ENCODE data around the gene MACROD2. TPM values are rescaled to one million over a fixed set of nuclear protein-coding genes. Genes with fewer than 3 reads are reported as not detected.
A peak's percentile ranks its signal among the peaks of the same experiment; 100 is the strongest.
"Not testable (repeated sequence)": the region's sequence is repeated elsewhere in the genome, so short reads cannot be mapped to it uniquely, and the experiment has no call there.

Gene MACROD2
- polyA plus RNA-seq, 3 donors: 12.8 to 13.4 (median 13.2) TPM

DNA sequence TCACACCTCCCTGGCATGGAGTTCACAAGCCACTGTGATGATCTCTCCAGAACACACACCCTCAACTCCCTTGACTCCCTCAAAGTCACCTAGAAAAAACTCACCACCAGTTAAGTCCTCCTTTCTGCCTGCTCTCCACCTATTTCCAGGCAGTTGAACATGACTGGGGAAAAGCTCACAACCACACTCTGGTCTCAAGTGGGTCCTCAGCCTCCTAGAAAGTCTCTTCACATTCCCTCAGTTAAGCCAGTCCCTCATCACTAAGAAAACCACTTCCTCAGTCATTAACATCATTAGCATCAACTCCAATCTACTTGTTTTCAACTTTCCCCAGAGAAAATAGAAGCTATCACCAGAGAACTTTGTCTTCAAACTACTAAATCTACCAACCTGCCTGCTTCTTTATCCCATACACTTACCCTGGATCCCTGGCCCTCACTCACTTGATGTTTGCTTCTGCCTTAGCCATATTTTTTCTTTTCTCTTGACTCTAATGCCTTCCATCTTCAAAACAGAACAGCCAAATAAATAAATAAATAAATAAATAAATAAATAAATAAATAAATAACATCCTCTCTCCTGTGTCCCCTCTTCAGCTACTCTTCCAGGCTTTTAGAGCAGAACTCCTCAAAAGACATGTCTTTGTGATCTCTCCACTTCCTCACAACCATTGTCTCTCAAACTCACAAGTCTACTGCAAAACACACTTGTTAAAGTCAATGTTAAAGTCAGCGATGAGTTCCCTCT is 1084.5 kb downstream of the MACROD2 start:
- no peak for DNase-seq

DNA sequence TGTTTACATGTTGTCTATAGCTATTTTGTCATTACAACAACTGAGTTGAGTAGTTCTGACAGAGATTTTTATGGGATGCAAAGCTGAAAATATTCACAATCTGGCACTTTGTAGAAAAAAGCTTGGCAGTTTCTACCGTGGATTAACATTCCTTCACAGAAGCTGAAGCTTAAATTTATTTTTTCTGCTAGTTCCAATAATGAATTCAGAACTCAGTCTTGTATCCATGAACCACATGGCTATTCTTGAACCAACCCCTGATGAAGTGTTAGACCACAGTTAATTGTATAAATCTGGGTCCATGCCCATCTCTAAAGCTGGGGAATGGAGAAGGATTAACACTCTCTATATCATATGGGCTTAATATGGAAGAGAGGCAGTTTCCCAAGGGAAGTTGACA is 1085.9 kb downstream of the MACROD2 start:
- no peak for DNase-seq

DNA sequence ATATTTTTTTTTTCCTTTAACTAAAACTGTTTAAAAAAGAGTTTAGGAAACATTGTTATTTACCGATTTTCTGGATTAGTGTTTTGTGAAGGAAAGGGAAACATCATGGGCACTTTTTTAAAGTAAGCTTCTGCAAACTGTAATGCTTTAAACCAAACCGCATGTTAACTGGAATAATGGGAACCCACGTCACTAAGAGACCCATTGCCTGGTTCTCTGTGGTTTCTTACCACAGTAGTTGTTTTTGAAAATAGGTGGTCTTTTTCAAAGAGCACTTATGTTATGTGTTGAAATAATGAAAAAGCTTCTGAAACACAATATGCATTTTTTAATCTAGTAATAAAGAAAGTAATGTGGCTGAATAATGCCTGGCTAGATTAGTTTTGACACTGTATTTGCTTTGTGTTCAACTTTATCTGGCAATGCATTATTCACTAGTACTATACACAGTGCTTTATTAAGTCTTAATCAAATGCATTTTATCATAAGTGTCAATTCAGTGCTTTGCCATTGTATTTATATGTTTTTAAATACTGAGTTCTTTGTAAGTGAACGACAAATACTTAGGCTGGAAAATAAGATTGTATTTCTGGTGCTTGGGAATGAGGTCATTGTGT is 1096.2 kb downstream of the MACROD2 start:
- no peak for DNase-seq

DNA sequence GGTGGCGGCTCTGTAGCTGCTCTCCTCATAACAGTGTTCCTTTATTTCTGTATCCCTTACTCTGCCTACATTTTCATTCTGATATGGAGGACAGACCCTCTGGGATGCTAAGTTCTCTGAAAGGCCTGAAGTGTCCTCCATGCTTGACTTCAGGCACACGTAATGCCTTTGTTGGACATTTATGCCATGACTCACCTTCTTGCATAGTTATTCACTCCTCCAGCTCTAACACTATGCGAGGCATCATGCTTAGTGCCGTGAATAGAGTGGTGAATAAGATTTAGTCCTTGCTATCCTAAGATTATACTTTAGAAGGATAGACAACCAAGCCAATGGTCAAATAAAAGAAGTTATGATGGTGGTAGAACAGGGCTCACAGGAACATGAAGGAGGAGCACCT is 1103.0 kb downstream of the MACROD2 start:
- DNase-seq: no peak

DNA sequence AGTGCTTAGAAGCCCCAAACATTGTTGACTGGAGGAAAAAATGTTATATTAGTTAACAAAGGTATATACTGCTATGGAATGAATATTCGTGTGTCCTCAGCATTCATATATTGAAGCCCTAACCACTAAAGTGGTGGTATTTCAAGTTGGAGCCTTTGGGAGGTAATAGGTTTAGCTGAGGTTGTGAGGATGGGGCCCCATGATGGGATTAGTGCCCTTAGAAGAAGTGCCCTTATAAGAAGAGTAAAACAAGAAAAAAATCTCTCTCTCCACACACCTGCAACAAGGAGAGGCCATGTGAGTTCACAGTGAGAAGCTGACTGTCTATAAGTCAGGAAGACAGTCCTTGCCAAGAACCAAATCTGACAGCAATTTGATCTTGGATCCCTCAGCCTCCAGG is 1103.8 kb downstream of the MACROD2 start:
- no peak for DNase-seq

DNA sequence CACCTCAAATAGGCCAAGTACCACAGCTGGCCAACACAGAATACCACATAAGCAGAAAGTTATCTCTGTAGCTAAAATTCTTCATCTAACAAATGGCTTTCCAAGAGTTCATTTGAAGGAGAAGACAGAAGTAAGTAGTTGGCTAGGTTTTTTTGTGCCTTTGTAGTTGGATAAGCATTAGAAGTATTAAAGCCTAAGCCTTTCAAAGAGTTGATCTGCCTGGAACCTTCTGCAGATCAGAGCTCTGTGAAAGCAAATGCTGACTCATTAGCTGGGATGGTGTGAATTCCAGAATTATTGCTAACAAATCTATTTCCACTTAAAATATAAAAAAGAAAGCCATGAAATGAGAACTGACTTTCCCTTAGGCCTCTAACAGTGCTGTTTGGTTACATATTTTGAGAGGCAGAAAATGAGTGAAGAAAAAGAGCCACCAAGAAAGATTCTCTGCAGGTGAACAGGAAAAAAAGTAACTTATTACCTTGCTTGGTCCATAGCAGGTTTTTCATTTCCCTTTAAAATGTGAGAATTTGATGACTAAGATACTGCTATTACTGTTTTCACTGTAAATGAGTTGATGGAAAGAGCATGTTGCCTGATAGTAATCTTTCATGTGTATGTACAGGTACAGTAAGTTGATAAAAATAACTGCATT is 1105.3 kb downstream of the MACROD2 start:
- DNase-seq: no peak

DNA sequence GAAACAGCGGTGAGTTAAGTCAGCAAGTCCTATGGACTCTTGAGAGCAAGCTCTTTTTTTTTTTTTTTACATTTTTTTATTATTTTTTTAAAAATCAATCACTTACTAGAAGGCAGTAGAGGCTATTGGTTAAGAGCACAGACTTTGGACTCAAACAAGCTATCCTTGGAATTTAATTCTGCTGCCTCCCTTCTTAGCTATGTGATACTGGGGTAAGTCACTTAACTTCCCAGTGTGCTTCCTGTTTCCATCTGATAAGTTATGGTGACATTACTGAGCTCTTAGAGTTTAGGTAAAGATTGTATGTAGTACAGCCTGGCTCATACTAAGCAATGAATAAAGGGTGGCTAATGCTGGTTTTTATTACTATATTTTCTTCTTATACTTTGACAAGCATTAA is 1112.6 kb downstream of the MACROD2 start:
- no peak for DNase-seq

DNA sequence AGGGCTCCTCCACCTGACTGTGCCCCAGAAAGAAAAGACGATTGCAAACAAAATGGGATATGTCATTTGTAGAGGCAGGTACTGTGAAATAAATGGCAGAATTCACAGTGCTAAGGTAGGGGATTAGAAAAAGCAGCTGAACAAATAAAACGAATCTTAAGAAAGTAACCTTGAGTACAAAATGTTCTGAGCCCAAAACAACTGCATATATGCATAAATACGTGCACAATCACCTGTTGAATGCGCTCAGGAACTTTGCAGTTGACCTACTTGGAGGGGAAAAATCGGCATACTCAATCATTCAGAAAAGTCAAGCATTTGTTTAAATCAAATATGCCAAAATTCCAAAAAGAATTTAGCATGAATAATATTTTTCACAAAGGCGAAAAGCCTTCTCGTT is 1114.2 kb downstream of the MACROD2 start:
- DNase-seq: no peak

DNA sequence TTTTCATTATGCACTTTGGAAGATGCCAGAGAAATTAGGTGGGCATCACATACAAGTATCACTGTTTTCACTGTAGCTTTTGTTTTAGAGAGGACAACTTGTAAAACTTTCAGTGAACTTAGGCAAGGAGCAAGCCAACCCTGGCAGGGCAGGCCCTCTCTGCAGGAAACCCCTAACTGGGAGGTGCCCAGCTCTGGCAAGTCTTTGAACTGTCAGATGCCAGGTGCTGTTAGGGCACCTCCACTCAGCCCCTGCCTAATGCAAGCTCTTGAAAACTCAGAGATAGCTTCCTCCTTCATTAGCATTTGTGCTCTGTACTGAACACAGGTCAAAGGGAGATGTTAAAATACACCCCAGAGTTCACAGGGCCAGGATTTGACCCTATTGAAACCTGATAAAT is 1116.3 kb downstream of the MACROD2 start:
- no peak for DNase-seq

DNA sequence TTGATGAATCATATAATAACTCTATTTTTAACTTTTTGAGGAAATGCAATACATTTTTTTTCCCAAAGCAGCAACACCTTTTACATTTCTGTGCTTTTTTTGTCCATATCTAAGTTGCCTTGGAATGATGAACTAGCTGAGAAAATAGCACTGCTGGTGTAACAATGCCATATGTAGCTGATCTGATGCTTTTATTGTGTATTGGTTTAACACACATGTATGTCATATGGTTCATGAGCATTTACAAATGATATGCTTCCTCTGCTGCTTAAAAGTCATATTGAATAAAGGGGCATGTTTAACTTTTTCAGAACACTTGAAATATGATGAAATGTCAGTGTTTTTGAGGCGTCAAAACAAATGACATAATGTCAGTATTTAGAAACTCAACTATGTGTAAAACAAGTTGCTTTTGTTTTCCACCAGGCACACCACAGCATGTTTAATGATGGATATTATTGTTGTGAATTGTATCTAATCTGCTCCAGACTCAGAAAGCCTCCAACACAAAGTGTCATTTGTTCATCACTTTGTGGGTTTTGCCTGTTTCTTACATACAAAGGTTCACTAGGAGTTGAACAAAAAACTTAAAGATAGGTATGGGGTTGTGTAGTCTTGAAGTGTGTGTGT is 1117.9 kb downstream of the MACROD2 start:
- no peak for DNase-seq

DNA sequence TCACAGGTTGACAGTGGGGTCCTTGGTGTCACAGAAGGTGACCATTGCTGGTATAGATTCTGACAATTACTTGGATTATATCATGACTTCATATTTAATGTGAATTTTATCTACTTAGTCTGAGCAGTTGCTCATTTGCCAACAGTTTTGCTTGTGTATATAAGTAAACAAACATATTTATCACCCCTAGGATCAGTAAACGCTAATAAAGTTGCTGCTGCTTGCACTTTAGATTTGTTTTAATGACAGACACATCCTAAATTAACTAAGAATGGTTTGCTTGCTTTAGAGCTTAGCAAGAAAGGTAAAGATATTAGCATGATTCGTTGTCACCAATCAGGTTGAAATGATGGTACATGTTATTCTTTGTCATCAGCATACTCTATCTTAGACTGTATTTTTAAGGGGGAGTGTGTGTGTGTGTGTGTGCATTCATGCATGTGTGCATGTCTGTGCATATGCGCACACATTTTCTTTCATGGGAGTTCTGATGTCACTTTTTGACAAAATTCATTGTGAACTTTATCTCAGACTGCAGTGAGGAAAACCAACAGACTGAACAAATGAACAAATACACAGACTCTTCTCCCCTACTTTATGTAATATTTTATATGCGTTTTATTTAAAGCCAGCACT is 1124.7 kb downstream of the MACROD2 start:
- no peak for DNase-seq

DNA sequence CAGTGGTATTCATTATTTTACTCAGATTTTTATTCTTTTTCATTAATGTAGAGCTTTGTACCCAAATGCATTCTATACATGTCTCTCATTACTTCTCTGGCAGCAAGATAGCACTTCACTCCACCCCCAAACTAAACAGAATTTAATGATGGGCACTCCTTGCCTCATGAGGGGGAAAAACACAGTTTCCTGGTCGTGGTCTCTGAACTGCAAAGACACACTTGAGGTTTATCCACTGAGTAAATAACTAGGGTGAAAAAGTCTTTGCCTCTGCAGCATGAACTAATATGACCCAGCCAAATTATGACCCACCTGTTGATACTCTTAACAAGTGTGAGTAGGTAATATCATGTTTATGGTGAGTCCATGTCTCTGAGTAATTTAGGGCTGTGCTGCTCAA is 1127.3 kb downstream of the MACROD2 start:
- DNase-seq: no peak

DNA sequence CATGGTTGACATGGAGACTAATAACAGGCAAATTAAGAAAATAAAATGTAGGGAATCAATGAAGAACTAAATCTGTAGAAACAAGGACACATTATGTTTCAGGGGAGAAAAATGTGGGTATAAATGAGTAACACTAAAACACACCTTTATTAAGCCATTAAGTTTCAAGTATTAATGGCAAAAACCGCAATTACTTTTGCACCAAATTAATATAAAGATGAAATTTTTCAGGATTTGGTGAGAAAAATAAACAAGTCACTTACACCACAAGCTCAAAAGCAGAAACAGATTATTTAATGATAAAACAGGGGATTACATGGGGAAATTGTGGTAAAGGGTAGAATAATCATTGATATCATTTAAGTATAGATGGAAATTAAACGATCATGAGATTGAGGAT is 1135.9 kb downstream of the MACROD2 start:
- DNase-seq: no peak

DNA sequence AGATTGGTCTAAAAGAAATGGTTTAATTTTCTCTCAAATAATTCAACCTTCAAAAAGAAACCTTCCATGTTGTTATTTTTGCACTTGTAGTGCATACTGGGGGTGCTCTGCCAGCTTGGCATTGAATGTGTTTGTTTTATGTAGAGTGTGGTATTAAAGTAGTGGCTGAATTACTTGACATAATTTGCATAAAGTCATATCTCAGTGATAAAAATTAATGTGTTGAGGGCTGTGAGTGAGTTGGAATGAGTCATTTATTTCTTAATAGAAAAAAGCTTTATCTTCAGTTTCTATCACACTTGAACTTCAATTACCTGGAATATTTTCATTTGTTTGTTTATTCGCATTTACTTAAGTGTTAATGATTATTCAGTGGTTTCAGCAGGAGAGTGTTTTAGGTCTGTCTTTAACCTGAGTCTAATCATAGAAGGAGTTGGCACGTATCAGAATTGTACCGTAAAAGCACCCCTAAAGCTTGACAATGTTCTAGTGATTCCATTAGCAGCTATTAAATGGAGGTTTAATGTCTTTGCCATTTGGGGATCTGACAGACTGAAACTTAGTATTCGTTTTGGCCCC is 1143.3 kb downstream of the MACROD2 start:
- DNase-seq: no peak

DNA sequence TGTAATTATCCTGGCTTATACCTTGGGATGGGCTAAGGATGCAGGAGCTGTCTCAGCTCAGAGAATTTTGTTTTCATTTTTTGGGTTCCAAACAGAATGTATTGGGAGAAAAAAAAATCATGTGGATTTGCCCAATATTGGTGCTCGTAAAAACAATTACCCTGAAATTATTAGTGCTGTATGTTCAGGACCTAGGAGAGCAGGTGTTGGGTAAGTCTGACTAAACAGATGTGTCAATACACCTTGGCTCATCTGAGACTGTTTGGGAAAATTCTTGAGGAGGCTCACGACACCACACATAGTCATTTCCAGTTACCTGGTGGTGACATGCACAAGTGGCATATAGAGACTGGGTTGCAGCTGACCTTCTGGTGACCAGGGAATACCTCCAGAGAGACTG is 1144.2 kb downstream of the MACROD2 start:
- no peak for DNase-seq

DNA sequence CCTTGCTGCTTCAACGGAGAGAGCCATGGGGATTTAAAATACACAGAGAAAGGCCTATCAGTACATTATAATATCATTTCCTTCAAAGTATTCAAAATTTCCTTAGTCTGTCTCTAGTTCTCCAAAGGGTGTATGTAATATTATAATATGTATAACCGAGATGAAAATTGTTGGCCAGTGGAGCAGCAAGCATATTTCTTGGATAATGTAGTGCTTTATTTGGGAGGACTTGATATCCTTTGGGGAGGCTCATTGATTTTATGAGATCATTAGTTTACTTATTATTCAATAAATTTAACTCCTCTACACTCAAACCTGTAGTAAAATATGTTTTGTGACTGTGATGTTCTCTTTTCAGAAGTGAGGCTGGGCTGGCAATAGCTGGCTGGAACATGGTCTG is 1145.0 kb downstream of the MACROD2 start:
- no peak for DNase-seq

DNA sequence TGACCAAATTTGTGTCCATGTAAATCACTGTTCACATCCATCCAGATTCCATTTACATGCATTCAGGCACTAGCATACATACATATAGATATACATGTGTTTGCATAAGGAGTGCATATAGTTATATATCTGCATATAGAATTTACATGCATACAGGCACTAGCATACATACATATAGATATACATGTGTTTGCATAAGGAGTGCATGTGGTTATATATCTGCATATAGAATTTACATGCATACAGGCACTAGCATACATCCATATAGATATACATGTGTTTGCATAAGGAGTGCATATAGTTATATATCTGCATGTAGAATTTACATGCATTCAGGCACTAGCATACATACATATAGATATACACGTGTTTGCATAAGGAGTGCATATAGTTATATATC is 1145.6 kb downstream of the MACROD2 start:
- DNase-seq: not testable (repeated sequence)

DNA sequence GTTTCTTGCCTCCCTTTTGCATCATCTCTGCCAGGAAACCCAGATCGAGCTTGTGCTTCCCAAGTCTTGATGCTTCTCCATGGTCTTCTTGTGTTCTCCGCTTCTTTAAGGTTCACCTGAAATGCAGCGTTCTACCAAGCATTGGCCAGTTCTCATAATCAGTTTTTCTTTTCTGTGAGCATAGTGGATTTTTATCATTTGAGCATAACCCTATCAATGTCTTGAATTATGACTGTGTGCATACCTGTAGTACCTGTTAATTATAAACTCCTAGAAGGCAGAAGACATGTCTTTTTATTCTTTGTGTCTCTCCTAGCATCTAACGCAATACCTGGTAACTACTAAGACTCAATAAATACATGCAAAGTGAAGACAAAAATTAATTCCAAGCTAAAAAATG is 1146.5 kb downstream of the MACROD2 start:
- no peak for DNase-seq

DNA sequence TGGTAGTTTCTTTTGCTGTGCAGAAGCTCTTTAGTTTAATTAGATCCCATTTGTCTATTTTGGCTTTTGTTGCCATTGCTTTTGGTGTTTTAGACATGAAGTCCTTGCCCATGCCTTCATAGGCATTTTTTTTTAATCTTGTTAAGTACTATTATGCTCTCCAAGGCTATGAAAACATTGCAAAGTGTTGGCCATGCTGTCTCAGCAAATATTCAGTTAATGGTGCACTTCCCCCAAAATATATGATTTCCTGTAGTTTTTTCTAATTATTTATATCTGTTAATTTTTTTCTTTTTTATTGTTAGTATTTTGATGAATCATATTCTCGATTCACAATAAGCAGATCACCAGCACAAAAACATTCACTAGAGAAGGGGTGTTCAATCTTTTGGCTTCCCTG is 1148.2 kb downstream of the MACROD2 start:
- no peak for DNase-seq

DNA sequence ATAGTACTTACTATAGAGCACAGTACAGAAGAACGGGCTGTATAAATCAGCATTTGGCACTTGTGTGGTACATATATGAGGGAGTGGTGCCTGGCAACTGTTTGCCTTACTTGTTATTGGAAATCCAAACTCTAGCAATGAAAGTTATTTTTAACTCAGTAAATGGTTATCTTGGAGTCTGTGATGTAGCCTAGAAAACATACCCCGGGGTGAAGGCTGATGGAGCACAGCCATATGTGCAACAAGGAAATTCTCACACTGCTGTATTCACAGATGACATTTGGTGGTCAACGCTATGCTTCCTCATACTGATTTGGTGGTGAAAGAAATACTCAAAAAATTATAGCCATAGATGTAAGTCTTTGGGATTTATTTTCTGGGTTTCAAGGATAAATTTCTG is 1149.6 kb downstream of the MACROD2 start:
- no peak for DNase-seq

DNA sequence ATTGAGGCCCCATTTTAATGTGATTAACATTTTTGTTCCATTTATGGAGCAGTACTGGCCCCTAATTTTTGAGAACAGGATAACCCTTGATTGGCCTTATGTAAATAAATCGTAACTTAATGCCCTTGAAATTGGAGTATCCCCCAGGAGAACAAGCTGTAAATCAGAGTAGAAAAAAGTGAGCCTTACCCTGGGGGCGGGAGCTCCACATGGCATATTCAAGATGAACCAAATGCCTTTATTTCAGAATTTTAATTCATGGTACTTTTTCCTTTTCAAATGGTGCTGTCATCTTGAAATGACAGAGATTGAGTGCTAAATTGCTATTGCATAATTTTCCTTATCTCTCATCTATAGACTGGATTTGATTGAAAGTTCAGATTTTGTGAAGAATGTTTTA is 1151.6 kb downstream of the MACROD2 start:
- DNase-seq: peak; percentile 28

DNA sequence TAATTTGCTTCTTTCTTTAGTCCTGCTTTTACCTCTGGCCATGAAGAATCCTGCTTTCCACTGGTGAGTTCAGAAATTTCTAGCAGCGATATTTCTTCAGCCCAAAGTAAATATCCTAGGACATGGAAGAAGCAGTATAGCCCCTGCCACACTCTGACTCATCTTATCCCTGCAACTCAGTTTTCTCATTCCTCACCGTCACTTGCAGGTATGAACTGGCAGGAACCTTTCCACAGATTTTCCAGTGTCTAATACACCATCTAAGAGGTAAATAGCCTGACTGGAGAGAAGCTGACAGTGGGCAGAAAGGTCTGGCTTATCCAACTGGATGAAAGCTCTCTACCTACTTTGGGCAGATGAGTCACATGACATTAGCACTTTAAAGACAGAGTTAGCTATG is 1158.8 kb downstream of the MACROD2 start:
- no peak for DNase-seq

Data from renal pelvis (tissue), 4 donors.